Caki2 (cell line): ENCODE results near the gene TCF20. TPM values are rescaled to one million over a fixed set of nuclear protein-coding genes. Genes with fewer than 3 reads are reported as not detected.

ENCODE experiments used
- DNase-seq: peaks from one replicate; pipeline ENCODE4 v3.0.0-alpha.2; 2015; ENCODE audit warnings: low read depth
- in situ Hi-C: cut with HindIII; loops from 2 replicates; pipeline ENCODE4 v1.10.0; 2016; ENCODE audit warnings: low sequenced_read_pairs, low pct_unique_long_range_greater_than_20kb, mixed read lengths
- total RNA-seq: library from RNA; depleted of rRNA; stranded (reverse); fragments of >200 nt; shearing (Covaris generic); gene quantifications from 2 replicates; pipeline ENCODE4 v1.2.3, GENCODE V29; 2014; ENCODE audit warnings: low replicate concordance

TCF20 gene
- total RNA-seq, 1 experiment from 2014 or later = 16.9 TPM

DNA sequence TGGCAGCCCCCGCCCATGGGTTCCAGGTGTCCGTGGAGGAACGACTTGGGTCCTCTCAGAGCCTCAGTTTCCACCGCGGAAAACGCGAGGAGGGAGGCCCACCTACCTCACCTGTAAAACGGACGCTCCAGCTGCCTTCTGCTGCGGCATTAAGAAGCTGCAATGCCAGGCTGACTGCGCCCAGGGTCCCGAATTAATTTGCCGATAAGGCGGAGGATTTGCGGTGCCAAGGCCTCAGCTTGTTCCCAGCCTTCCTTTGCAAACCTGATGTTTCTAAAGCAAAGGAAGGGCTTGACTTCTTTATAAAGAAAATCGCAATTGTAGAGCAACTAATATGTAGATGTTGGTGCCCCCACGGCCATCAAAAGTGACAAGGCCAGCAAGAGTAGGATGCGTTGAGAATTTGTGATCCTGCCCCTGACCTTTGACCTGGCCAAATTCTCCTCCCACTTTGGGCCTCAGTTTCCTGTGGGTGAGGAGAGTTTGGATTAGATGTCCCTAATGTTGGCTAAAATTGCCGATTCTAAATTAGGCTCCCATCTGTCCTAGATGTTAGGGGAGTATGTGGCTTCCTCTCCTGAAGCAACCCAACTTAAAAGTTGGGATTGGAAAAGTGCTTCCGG is 849 bp upstream of the TCF20 start:
- in situ Hi-C loops = no loop called here
- no peak for DNase-seq

GRCh38 chr22:42270176-42270509 is 310 bp downstream of the TCF20 start:
- in situ Hi-C loops = no loop called here
- DNase-seq = no peak

GRCh38 chr22:42269432-42270175 is 849 bp downstream of the TCF20 start:
- in situ Hi-C loops = no loop called here
- peak; percentile 77 for DNase-seq

GRCh38 chr22:42268852-42269410 is 1.5 kb downstream of the TCF20 start:
- in situ Hi-C loops = no loop called here

DNA sequence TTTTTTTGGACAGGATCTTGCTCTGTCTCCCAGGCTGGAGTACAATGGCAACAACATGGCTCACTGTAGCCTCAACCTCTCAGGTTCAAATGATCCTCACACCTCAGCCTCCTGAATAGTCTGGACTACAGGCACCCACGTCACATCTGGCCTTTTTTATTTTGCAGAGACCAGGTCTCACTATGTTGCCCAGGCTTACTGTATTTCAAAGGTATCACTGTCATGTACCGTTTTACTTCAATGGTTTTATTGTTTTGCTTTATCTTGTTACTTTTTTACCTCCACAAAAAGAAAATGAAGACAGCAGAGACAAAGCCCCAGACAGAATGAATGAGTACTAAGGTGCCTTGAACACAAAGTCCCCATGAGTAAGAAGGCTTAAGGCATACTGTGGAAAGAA is 5.1 kb downstream of the TCF20 start:
- in situ Hi-C loops = no loop called here
- no peak for DNase-seq

More at GRCh38 chr22:42268852-42269410, 1.5 kb downstream of the TCF20 start:
- DNase-seq = no peak

GRCh38 chr22:42263944-42264343 is 6.5 kb downstream of the TCF20 start:
- in situ Hi-C loops = no loop called here
- no peak for DNase-seq

DNA sequence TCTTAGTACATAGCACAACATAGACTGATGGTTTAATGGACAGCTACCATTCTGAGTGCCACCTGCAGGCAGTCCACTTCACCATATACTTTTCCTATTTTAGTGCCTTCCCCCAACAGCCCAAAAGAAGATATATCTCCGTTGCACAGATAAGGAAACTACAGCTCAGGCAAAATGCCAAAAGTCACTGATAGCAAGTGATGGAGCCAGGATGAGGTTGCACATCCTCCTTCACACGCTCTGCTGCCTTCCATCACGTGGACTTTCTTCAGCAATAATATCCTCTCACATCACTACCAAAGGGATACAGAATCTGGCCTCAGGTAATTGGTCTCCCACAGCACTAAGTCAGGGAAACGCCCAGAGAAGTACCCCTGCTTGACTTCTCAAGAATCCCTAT is 7.5 kb downstream of the TCF20 start:
- no peak for DNase-seq
- in situ Hi-C loops = no loop called here

DNA sequence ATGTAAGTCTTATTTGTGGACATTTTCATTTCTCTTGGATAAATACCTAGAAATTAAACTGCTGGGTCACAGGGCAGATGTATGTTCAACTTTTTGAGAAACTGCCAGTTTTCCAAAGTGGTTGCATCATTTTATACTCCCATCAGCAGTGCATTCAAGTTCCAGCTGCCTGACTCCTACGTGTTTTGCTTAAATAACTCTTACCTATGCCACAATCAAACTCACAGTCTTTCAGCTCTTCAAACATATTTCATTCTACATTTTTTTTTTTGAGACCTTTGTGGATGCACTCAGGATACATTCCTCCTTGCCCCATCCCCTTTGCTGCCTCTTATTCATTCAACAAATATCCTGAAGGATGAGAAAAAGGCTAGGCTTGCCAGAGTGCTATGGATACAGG is 9.2 kb downstream of the TCF20 start:
- in situ Hi-C loops = no loop called here
- DNase-seq = no peak

- DNase-seq = no peak
- in situ Hi-C loops = no loop called here
These were observed 12.3 kb downstream of the TCF20 start for GRCh38 chr22:42258126-42258525.

- in situ Hi-C loops = no loop called here
These were observed 13.1 kb downstream of the TCF20 start for GRCh38 chr22:42257386-42257785.

GRCh38 chr22:42256930-42257329 is 13.5 kb downstream of the TCF20 start:
- in situ Hi-C loops = no loop called here
- no peak for DNase-seq

More at GRCh38 chr22:42257386-42257785, 13.1 kb downstream of the TCF20 start:
- no peak for DNase-seq

- in situ Hi-C loops = no loop called here
- DNase-seq = no peak
These were observed 14.2 kb downstream of the TCF20 start for GRCh38 chr22:42256220-42256619.

DNA sequence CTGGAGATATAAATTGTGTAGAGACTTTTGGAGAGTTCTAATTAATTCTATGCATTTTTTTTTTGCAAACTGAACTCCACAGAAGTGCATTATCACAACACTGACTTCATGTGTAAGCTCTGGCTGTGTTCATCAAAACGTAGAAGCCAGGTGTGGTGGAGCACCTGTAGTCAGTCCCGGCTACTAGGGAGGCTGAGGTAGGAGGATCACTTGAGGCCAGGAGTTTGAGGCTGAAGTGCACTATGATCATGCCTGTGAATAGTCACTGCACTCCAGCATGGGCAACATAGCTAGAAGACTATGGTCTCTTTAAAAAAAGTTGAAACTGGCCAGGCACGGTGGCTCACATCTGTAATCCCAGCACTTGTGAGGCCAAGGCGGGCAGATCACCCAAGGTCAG is 20.6 kb downstream of the TCF20 start:
- in situ Hi-C loops = no loop called here

DNA sequence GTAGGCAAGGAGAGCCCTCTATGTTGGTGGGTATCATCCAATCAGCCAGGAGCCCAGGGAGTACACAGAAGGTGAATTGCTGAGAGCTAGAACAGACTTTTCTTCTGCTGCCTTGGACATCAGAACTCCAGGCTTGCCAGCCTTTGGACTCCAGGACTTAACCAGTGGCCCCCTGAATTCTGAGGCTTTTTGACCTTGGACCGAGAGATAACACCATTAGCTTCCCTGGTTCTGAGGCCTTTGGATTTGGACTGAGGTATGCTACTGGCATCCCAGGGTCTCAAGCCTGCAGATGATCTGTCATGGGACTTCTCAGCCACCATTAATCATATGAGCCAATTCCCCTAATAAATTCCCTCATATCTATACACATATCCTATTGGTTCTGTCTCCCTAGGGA is 21.5 kb downstream of the TCF20 start:
- no peak for DNase-seq
- in situ Hi-C loops = no loop called here

More for the DNA sequence above, 20.6 kb downstream of the TCF20 start:
- DNase-seq = no peak

DNA sequence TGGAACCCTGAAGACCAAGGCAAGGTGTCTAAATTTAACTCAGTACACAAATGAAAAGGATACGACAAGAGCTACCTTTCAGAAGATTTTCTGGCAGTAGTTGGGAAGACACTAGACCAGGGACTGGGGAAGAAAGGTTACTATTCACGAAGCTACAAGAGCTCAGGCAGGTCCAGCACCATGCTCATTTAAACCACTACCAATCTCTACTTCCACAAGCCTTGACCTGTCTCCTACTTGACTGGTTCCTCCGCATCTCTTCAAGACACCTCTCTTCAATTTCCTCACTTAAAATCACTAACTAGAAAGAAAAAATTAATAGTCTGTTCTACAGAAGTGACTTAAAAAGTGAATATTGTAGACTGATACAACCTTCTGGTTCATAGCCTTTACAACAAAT is 22.9 kb downstream of the TCF20 start:
- DNase-seq = no peak
- in situ Hi-C loops = no loop called here

DNA sequence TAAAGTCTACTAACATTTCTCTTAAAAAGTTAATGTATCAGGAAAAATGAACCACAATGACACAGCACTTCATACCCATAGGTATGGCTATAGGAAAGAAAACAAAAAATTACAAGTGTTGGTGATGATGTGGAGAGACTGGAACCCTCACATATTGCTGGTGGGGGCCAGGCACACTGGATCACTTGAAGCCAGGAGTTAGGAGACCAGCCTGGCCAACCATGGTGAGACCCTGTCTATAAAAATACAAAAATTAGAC is 26.7 kb downstream of the TCF20 start:
- in situ Hi-C loops = no loop called here

GRCh38 chr22:42236848-42237247 is 33.6 kb downstream of the TCF20 start:
- no peak for DNase-seq
- in situ Hi-C loops = no loop called here

More for the DNA sequence above, 26.7 kb downstream of the TCF20 start:
- peak; percentile 28 for DNase-seq

DNA sequence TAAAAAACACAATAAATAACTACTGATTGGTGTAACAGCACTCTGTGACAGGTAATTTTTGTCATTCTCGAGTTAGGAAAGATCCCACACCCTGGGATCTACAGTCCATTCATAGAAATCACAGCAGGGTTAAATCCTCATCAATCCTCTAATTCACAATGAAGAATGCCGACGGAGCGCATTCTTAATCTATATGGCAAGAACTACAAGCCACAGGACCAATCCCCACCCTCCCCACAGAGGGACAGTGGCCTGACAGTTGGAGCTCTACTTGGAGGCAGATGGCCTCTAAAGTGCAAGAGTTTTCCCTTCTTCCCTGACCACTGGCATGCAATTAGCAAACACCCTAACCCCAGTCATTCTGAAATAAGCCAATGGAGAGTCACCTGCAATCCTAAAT is 34.2 kb downstream of the TCF20 start:
- no peak for DNase-seq
- in situ Hi-C loops = no loop called here

DNA sequence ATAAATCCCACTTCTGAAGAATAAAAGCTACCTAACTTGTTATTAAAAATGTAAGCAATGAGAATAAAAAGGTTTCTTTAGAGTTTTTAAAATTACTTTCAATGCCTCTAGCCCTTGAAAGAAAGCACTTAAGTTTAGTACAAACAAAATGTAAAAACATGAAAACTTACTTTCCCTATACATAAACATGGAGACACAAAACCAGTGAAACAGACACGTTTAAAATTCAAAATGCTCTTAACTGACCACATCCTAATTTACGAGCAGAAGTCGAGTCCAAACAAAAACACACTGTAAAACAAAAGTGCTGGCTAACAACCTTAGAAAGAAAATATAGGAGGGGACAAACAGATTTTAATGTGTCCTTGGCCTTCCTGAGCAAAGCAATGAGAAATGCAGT is 36.6 kb downstream of the TCF20 start:
- no peak for DNase-seq
- in situ Hi-C loops = no loop called here

GRCh38 chr22:42231929-42232328 is 38.5 kb downstream of the TCF20 start:
- DNase-seq = no peak
- in situ Hi-C loops = no loop called here
